ENCODE results near the gene TRPM5.

TRPM5 gene

DNA sequence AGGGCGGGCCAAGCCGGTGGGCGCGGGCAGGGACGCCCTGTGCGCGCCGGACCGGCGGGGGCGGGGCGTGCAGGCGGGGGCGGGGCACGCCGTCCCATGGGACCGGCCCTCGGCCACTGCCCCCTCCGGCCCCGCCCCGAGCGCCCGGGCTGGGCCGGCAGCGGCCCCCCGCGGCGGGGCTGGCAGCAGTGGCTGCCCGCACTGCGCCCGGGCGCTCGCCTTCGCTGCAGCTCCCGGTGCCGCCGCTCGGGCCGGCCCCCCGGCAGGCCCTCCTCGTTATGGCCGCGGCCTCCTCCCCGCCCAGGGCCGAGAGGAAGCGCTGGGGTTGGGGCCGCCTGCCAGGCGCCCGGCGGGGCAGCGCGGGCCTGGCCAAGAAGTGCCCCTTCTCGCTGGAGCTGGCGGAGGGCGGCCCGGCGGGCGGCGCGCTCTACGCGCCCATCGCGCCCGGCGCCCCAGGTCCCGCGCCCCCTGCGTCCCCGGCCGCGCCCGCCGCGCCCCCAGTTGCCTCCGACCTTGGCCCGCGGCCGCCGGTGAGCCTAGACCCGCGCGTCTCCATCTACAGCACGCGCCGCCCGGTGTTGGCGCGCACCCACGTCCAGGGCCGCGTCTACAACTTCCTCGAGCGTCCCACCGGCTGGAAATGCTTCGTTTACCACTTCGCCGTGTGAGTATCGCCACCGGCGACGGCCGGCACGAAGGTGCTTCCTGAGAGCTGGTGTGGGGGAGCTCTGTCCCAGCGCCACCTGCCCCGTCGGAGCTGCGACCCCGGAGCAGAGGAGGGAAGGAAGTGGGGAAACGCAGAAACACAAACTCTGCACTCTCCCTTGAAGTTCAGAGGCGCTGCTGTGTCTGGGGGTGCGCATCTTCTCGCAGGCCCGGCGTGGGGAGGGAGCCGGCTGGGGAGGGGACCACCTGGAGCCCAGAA, 769 bp upstream of the TRPM5 start, which contains the start of gene KCNQ1:
KCNQ1 (plus strand) TSS at position 188 of the 925 bp plus-strand sequence; CDS start at position 279, 91 bp downstream.
- Histone ChIP-seq H3K4me2 (peak within 1 kb of the TSS; percentile 95), H3K36me3 (ENCODE audit: insufficient read depth) (no peaks in the 10 kb centered on the region), H3K9ac (peak within 1 kb of the TSS; percentile 46; the same call in 1 of the 2 replicates), H3K27me3 (ENCODE audit: insufficient read depth, low read depth) (no peaks in the 10 kb centered on the region), H3K27ac (no peak within 1 kb of the TSS), H3K4me3 (IDR thresholded peaks at IDR 0.05; ENCODE audit: insufficient read depth, low read depth, low read length) (no peak within 1 kb of the TSS), H4K20me1 (ENCODE audit: insufficient read depth) (no peaks in the 10 kb centered on the region), H3K79me2 (ENCODE audit: insufficient read depth, low read depth) (peaks cover 5% of the 10 kb centered on the region; the same call in 1 of the 2 replicates), H3K4me1 (ENCODE audit: low read depth, poor library complexity, severe bottlenecking) (peaks cover 55% of the 10 kb centered on the region), H2AFZ (ENCODE audit: low read depth) (peak within 1 kb of the TSS; percentile 73)
- no peak for TF ChIP-seq CTCF (conservative IDR thresholded peaks at IDR 0.05; ENCODE audit: low read depth, low read length)

DNA sequence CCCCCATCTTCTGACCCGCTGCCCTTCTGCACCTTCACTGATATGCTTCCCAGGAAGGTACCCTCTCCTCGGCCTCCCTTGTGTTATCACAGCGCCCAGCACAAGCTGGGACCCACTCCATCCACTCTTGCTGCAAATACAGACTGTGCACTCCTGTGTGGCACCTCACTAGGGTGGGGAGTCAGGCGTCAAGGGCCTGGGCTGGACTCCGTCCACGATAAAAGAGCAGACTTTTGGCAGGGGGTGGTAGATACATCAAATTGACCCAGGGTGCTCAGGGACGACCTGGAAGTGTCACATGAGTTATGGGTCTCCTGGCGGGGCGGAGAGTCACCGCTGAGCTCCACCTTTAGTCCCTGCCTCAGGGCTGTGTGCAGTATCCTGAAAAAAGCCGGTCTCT, 908 bp downstream of the TRPM5 start:
- H3K36me3 ChIP-seq (ENCODE audit: insufficient read depth) = no peaks in the 10 kb centered on the region
- H2AFZ ChIP-seq (ENCODE audit: low read depth) = no peak overlapping the region
- no peak overlapping the region for H3K4me3 ChIP-seq (IDR thresholded peaks at IDR 0.05; ENCODE audit: insufficient read depth, low read depth, low read length)
- no peaks in the 10 kb centered on the region for H4K20me1 ChIP-seq (ENCODE audit: insufficient read depth)
- TF ChIP-seq CTCF (conservative IDR thresholded peaks at IDR 0.05; ENCODE audit: low read depth, low read length) = no peak
- H3K27ac ChIP-seq = no peak overlapping the region
- H3K79me2 ChIP-seq (ENCODE audit: insufficient read depth, low read depth) = peaks cover 5% of the 10 kb centered on the region; the same call in 1 of the 2 replicates
- H3K4me2 ChIP-seq = peak overlapping the region; percentile 63; the same call in 1 of the 2 replicates
- no peaks in the 10 kb centered on the region for H3K27me3 ChIP-seq (ENCODE audit: insufficient read depth, low read depth)
- peaks cover 55% of the 10 kb centered on the region for H3K4me1 ChIP-seq (ENCODE audit: low read depth, poor library complexity, severe bottlenecking)
- no peak overlapping the region for H3K9ac ChIP-seq

- Histone ChIP-seq H3K4me3 (IDR thresholded peaks at IDR 0.05; ENCODE audit: insufficient read depth, low read depth, low read length) (no peak overlapping the region), H3K36me3 (ENCODE audit: insufficient read depth) (no peaks in the 10 kb centered on the region), H3K4me1 (ENCODE audit: low read depth, poor library complexity, severe bottlenecking) (peaks cover 54% of the 10 kb centered on the region), H3K27me3 (ENCODE audit: insufficient read depth, low read depth) (no peaks in the 10 kb centered on the region), H2AFZ (ENCODE audit: low read depth) (no peak overlapping the region), H3K9ac (no peak overlapping the region), H3K27ac (no peak overlapping the region), H3K79me2 (ENCODE audit: insufficient read depth, low read depth) (peaks cover 5% of the 10 kb centered on the region; the same call in 1 of the 2 replicates), H4K20me1 (ENCODE audit: insufficient read depth) (no peaks in the 10 kb centered on the region), H3K4me2 (peak overlapping the region; percentile 63)
- no peak for TF ChIP-seq CTCF (conservative IDR thresholded peaks at IDR 0.05; ENCODE audit: low read depth, low read length)
Observed at GRCh38 chr11:2442589-2442988, 1.7 kb downstream of the TRPM5 start.

- Histone ChIP-seq H3K27ac (no peak overlapping the region), H2AFZ (ENCODE audit: low read depth) (no peak overlapping the region), H3K4me2 (no peak overlapping the region), H3K4me3 (IDR thresholded peaks at IDR 0.05; ENCODE audit: insufficient read depth, low read depth, low read length) (no peak overlapping the region), H3K79me2 (ENCODE audit: insufficient read depth, low read depth) (no peaks in the 10 kb centered on the region), H4K20me1 (ENCODE audit: insufficient read depth) (no peaks in the 10 kb centered on the region), H3K27me3 (ENCODE audit: insufficient read depth, low read depth) (no peaks in the 10 kb centered on the region), H3K9ac (no peak overlapping the region), H3K36me3 (ENCODE audit: insufficient read depth) (no peaks in the 10 kb centered on the region), H3K4me1 (ENCODE audit: low read depth, poor library complexity, severe bottlenecking) (peaks cover 40% of the 10 kb centered on the region)
- TF ChIP-seq CTCF (conservative IDR thresholded peaks at IDR 0.05; ENCODE audit: low read depth, low read length) = no peak
Observed at GRCh38 chr11:2441171-2441570, 3.1 kb downstream of the TRPM5 start.
